Vagina (tissue), 2 donors: ENCODE data around the gene CD320.

Experiments
- POLR2A ChIP-seq, 2 donors: fragments of 450-650 bp; IDR thresholded peaks; one replicate each; pipeline ENCODE4 v1.6.1; 2017; ENCODE audit warnings: antibody characterized with exemption in 2 of 2, mild to moderate bottlenecking in 2 of 2, moderate library complexity in 2 of 2
- POLR2AphosphoS5 ChIP-seq, 2 donors: sonication (generic); formaldehyde crosslinking; IDR thresholded peaks; one replicate each; pipeline ENCODE4 v1.9.0; 2017; ENCODE audit warnings: antibody characterized with exemption in 2 of 2, mild to moderate bottlenecking in 2 of 2, low read depth in 1 of 2; ENCODE audit not compliant: insufficient read depth in 1 of 2
- TF ChIP-seq, protein P1 (sequence below), 3 experiments: fragments of 450-650 bp in 2 of 3; fragments of 200-600 bp in 1 of 3; sonication (generic) in 1 of 3; IDR thresholded peaks; one replicate each; pipeline ENCODE4 v1.5.1; 2017 to 2019; ENCODE audit warnings: antibody characterized with exemption in 3 of 3, mild to moderate bottlenecking in 2 of 3, moderate library complexity in 2 of 3

DNA sequence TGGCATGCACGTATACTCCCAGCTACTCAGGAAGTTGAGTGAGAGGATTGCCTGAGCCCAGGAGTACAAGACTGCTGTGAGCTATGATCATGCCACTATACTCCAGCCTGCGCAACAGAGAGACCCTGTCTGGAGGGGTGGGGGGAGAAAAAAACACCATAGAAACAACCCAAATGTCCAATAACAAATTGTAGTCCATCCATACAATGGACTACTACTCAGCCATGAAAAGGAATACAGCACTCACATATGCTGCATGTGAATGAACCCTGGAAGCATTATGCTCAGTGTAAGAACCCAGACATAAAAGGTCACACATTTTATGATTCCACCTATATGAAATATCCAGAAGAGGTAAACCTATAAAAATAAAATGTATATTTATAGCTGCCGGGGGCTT, 42.3 kb downstream of the CD320 start:
- TF ChIP-seq, protein P1, sequence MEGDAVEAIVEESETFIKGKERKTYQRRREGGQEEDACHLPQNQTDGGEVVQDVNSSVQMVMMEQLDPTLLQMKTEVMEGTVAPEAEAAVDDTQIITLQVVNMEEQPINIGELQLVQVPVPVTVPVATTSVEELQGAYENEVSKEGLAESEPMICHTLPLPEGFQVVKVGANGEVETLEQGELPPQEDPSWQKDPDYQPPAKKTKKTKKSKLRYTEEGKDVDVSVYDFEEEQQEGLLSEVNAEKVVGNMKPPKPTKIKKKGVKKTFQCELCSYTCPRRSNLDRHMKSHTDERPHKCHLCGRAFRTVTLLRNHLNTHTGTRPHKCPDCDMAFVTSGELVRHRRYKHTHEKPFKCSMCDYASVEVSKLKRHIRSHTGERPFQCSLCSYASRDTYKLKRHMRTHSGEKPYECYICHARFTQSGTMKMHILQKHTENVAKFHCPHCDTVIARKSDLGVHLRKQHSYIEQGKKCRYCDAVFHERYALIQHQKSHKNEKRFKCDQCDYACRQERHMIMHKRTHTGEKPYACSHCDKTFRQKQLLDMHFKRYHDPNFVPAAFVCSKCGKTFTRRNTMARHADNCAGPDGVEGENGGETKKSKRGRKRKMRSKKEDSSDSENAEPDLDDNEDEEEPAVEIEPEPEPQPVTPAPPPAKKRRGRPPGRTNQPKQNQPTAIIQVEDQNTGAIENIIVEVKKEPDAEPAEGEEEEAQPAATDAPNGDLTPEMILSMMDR (IDR thresholded peaks at IDR 0.05): no peak
- TF ChIP-seq POLR2A (IDR thresholded peaks at IDR 0.05): no peak
- TF ChIP-seq POLR2AphosphoS5 (IDR thresholded peaks at IDR 0.05; ENCODE audit: insufficient read depth in 1 of 2, low read depth in 1 of 2): no peak
